Stimulated activated CD4-positive, alpha-beta T cell treated with anti-CD3 and anti-CD28 coated beads, TNF-alpha, amount 100 ng/mL, for 48 hours (primary cell): Measurements from ENCODE around the gene KLHDC7B.

Experiments used
- DNase-seq, 3 donors: peaks; one replicate each; pipeline ENCODE4 v3.0.0-alpha.2; 2020; ENCODE audit warnings: low read depth in 3 of 3

Gene KLHDC7B

DNA sequence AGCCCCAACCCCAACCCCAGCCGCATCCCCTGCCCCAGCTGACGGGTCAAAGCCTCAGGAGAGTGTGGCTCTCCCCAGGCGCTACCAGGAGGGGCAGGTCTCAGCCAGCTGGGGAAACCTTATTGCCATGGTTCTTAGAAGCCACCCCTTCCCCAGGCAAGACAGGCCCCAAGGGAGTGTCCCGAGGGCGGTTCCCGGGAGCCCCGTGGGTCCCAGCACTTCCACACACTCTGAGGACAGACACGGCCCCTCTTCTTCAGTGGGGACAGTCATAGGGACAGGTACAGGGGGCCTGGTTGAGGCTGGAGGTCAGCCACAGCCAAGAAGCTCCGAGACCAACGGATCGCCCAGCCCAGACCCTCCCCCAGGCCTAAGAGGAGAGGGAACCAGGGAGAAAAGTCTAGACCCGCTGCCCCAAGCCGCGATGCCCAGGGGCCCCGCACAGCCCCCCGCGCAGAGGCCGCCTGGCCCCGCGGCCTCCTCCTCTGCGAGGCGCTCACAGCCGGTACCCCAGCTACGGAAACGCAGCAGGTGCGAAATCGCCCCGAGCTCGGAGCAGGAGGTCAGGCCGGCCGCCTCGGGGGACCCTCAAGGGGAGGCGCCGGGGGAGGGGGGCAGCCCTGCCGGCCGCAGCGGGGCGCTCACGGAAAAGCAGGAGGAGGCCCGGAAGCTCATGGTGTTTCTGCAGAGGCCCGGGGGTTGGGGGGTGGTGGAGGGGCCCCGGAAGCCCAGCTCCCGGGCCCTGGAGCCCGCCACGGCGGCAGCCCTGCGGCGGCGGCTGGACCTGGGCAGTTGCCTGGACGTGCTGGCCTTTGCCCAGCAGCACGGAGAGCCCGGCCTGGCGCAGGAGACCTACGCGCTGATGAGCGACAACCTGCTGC is 2.6 kb downstream of the KLHDC7B start:
- no peak for DNase-seq

DNA sequence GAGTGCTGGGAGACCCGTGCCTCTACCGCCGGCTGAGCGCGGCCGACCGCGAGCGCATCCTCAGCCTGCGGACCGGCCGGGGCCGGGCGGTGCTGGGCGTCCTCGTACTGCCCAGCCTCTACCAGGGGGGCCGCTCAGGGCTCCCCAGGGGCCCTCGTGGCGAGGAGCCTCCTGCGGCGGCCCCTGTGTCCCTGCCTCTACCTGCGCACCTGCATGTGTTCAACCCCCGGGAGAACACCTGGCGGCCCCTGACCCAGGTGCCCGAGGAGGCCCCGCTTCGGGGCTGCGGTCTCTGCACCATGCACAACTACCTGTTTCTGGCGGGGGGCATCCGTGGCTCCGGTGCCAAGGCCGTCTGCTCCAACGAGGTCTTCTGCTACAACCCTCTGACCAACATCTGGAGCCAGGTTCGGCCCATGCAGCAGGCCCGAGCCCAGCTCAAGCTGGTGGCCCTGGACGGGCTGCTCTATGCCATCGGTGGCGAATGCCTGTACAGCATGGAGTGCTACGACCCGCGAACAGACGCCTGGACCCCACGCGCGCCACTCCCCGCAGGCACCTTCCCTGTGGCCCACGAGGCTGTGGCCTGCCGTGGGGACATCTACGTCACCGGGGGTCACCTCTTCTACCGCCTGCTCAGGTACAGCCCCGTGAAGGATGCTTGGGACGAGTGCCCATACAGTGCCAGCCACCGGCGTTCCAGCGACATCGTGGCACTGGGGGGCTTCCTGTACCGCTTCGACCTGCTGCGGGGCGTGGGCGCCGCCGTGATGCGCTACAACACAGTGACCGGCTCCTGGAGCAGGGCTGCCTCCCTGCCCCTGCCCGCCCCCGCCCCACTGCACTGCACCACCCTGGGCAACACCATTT is 3.5 kb downstream of the KLHDC7B start:
- no peak for DNase-seq

DNA sequence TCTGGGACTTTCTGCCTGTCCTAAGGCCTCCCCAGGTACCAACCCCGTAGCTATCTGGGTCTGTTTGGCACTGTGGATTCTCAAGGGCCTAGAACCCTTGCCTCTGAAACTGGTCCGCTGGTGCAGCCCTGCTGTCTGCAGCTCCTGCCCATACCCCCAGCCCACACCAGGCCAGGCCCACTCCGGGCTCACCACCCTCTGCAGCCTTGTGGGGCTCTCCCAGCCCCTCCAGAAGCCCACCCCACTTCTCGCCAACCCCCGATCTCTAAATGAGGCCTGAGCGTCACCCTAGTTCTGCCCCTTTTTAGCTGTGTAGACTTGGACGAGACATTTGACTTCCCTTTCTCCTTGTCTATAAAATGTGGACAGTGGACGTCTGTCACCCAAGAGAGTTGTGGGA is 4.7 kb downstream of the KLHDC7B start:
- no peak for DNase-seq

DNA sequence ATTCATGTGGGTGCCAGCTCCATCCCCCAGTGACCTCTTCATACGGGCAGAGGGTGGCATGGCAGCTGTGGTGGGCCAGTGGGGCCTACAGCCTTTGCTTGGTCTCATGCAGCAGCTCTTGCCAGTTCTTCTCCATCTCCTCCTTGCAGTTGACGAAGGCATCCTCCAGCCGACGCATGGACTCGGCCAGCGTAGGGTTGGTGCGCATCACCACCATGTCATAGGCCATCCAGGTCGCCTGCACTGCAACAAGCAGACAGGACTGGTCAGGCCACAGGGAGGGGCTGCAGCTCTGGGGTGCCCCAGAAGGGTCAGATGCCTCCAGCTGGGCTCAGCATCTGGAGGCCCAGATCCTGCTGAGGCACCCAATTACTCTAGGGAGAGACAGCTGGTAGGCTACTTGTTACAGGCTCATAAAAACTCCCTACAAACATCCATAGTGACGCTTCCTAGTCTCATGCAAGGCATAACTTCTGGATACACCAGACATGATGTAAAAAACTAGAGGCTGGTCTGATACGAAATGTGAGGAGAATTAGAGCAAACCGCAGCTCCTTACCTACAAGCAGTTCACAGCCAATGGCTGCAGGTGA is 5.6 kb downstream of the KLHDC7B start:
- no peak for DNase-seq

DNA sequence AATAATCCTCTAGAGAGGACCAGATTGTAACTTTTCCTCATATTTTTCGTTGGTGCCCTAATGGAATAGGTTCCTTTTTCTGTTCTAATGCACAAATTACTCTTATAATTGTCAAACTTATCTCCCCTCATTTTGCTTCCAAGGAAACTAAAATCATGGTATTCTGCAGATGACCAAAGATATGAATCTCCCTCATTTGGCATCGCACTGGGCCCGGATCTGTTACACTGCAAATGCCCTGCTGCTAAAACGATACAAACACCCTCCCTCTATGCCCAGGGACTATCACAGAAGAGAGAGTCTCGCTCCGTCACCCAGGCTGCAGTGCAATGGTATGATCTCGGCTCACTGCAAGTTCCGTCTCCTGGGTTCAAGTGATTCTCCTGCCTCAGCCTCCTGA is 7.6 kb downstream of the KLHDC7B start:
- DNase-seq, result no peak

DNA sequence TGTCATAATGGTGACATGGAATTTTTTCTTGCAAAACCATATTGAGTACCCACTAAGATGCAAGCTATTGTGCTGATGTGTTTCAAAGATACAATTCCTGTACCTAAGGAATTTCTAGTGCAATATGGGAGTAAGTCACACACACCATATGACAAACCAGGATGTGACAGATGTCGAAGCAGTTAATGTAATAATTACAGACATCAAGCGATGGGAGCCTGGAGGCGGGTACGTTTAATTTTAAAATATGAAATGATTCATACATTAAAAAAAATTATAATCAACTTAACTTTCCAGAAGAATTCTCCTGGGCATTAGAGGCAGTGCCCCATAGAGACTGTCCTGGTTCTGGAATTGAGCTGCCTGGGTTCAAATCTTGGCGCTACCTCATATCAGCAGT is 11.0 kb downstream of the KLHDC7B start:
- no peak for DNase-seq

DNA sequence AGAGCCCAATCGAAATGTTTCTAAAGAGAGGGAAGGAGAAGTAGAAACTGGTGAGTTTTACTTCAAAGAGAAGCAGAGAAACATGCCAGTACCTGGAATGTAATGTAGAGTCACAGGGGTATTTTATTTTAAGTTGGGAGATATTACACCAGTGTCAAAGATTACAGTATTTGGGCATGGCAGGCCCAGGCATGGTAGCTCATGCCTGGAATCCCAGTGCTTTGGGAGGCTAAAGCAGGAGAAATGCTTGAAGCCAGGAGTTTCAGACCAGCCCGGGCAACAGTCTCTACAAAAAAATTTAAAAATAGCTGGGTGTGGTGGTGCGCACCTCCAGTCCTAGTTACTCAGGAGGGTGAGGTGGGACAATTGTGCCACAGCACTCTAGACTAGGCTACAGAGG is 14.3 kb downstream of the KLHDC7B start:
- DNase-seq, result no peak

DNA sequence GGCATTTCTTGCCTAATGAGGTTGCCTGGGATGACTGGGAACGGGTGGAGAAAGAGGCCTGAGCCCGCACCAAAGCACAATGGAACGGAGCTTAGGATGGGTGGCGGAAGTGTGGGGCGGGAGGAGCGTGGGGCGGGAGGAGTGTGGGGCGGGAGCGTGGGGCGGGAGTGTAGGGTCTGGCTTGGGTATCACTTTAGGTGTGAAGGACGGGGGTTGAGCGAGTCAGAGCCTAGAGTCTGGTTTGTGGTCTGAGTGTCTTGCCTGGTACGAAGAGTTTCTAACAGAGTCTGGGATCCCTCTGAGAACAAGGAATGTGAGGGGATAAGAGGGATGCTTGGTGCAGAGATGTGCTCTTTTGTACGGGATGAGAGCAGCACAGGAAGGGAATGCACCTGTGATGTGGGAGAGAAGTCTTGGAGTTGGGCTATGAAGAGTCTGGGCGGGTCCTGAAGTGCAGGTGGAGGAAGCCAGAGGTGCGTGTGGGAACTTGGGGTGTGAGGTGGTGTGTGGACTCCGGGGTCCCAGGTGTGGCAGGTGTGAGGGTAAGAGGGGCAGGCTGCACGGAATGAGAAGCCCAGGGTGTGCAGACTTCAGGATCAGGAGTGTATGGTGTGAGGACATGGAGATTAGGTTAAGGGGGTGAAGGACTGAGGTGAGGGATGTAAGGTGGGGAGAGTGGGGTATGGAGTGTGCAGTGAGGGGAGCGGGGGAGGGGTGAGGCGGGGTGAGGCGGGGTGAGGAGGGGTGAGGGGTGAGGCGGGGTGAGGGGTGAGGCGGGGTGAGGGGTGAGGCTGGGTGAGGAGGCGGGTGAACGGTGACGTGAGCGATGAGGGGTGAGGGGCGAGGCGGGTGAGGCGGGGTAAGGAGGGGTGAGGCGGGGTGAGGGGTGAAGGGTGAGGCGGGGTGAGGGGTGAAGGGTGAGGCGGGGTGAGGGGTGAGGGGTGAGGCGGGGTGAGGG is 16.0 kb downstream of the KLHDC7B start:
- no peak for DNase-seq

DNA sequence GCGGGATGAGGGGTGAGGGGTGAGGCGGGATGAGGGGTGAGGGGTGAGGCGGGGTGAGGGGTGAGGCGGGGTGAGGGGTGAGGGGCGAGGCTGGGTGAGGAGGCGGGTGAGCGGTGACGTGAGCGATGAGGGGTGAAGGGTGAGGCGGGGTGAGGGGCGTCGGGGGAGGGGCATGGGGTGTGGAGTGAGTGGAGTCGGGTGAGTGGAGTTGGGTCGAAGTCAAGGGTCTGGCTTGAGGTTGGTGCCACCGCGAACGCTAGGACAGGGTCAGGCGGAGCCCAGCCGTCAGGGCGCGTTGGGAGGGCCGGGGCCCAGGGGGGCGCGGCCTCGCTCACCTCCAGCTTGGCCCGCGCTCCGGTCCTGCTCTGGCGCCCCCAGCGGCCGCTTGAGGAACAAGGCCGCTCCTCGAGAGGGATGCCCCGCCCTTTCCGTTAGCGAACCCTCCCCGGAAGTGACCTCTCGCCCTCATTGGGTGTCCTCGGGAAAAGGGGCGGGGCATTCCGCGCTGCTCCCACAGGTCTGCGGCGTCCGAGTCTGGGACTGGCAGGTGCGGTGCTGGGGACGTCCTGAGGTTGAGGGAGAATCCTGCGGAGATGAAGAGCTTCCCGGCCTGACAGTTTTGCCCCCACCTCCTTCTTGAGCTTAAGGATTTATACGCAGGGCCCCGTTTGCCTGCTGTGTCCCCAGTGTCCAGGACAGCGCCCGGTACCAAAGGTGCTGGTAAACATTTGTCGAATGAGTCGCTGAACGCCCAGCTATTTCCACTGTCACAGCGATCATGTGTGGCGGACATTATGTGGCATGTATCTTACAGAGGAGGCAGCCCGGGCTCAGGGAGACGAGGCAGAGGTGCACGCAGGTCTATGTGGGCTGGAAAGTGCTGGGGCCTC is 17.1 kb downstream of the KLHDC7B start, which contains the start of gene SYCE3:
Gene SYCE3 (minus strand): TSS at position 397 of the 890 bp plus-strand sequence. CDS start 6,514 bp downstream, outside the sequence.
- DNase-seq, result peak; percentile 95 to 98 (median 97)

DNA sequence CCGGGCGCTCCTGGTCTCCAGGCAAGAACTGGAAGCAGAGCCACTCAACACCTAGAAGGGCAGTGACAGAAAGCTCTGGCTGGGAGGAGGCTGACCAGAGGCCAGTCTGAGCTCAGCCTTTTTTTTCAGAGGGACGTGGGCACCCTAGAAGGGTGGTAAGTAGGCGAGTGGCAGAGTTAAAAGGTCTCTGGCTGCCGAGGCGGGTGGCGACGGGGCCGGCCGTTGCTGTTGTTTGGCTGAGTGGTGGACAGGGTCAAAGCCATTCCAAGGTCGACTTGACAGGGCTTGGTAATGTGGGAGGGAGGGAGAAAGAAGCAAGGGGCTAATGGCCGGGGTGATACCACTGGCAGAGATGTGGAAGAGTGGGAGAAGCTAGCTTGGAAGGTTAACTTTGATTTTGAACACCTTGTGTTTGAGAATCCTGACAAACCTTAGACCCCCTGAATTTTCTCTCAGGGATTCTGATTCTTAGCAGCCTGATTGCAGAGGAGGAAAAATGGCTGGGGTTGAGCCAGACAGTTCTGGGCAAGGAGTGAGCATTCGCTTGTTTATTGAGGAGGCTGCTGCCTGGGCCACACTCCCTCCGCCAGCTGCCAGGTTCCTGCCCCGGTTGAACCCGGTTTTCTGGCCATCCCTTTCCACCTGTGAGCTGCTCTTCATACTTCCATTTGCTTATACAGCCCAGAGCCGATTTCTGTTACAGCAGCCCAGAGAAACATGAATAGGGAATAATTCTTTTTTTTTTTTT is 17.9 kb downstream of the KLHDC7B start:
- no peak for DNase-seq

DNA sequence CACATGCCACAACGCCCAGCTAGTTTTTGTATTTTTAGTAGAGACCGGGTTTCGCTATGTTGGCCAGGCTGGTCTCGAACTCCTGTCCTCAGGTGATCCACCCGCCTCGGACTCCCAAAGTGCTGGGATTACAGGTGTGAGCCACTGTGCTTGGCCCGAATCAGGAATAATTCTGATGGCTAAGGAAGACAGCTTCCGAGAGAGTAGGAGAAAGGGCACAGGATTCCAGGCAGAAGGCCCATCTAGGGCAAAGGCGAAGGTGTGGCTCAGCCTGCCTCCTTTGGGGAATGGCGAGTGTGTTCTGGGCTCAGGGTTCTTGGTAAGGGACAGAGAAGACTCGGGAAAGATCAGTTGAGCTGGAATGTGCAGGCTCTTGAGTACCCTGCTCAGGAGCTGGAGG is 18.6 kb downstream of the KLHDC7B start:
- no peak for DNase-seq

DNA sequence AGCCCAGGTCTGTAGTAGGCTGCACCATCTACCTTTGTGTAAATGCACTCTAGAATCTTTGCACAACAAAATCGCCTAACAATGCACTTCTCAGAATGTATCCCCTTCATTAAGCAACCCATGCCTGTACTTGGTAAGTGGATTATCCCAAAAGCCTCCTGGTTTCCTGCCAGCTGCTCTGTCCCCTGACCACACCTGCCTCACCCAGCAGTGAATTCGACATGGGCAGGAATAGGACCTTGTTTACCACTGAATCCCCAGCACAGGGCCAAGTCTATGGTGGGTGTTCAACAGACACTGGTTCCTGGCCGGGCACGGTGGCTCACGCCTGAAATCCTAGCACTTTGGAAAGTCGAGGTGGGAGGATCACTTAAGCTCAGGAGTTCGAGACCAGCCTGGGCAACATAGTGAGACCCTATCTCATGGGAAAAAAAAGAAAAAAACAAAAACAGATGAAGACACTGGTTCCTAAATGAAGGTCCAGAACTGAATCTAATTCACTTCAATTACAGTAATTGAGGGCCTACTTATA is 22.1 kb downstream of the KLHDC7B start:
- no peak for DNase-seq

DNA sequence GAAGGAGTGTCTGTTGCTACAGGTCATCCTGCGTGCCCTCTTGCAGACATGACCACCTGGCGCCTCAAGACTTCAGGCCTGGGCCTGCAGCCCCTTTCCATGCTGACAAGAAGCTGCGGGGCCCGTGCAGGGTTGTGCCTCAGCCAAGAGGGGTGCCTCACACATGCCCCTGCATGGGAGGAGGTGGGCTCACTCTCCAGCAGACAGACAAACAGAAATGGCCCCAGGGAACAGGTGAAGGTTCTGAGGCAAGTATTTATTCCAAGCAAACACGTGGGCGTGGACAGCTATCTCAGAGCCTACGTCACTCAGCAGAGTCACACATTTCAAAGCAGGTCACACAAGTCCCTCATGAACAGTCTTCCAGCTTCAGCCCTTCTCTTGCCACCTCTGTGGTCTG is 22.9 kb downstream of the KLHDC7B start:
- no peak for DNase-seq

DNA sequence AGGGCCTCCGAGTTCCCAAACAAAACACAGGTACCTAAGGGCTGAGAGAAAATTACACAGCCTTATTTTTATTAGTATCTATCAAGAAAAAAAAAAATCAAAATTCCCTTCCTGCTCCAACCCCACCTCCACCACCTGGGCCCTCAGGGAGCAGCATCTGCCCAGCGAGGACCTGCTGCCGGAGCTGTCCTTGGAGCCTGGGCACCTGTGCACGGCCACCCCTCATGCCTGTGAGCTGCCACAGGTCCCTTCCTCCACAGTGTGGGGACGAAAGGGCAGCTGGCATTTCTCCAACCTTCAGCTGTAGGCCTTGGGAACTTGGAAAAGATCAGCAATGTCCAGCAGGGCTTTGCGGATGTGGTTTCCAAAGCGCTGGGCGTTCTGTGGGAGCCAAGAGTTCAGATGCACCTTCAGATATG is 23.4 kb downstream of the KLHDC7B start:
- no peak for DNase-seq

DNA sequence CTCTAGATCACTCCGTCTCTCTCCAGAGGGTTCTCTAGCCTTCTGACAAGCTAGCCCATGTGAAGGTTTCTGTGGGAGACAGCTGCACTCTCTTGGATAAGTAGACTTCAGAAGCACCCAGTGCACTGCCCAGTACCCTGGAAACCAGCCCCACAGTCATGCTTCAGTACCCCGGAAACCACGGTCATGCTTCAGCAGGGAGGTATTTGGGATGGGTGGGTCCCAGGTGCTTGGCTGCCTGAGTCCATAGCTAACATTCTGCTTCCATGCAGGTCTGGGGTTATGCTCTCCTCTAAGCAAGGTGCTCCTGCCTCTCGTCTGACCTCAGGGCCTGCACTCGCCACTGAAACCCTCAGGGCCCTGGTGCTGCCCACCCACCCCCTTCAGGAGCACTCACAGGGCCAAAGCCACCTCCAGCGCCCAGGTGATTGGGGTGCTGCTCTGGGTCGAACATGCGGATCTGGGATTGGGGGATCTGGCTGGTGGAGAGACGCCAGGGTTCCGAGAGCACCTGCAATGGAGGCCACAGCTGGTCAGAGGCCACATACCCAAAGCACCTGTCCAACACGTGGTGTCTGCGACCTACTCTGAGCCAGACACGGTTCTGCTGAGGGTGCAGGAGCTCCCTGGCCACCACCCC is 24.3 kb downstream of the KLHDC7B start:
- DNase-seq, result no peak

DNA sequence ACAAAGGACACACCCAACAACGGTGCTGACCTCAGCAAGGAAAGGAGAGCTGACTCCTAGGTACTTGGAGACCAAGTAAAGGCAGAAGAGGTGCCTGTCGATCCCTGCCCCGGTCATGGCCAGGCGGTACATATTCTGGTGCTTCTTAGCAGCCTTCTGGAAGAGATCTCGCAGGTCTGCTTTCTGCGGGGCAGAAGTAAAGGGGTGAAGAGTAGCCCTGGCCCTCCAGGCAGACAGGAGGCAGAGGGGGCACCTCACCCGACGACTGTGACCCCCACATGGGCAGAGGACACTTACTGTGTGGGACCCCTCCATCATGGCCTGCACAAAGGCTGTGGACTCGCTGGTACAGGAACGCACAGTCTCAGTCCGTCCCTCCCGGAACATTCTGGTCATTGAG is 25.2 kb downstream of the KLHDC7B start:
- DNase-seq, result no peak

DNA sequence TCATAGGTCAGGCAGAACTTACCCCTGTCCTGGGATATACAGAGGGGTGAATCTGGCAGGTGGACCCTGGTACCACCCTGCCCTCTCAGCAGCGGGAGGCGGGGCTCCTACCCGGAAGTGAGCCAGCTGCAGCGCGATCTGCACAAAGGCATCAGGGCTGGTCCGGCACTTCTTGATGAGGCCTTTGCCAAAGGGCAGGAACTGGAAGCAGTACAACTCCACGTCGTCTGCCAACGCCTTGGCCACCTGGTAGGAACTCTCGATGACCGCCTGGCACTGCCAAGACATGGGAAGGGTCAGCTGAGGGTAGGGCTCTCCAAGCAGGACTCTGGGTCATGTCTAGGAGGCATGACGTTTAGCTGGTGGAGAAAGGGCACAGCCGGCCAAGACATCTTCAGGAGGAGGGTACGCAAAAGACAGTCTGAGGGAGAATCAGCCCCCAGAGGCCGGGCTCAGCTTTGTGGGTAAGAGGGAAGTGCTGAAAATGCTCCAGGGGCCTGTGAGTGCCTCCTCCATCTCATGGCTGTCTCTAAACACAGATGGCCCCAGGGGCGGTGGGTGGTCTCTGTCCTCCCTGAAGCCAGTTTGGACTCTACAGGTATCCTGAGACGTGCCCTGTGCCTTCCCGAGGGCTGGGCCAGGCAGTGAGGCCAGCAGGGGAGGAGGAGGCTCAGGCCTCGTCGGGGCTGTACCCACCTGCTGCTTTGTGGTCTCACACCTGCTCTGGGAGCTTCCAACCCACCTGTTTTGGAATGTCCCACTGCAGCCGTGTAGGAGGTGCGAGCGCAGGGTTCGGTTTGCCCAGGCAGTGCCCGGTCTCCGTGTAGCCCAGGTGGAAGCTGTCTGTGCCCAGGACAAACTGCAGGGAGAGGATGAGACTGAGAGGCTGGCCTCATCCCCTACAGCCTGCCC is 25.8 kb downstream of the KLHDC7B start:
- DNase-seq, result no peak

DNA sequence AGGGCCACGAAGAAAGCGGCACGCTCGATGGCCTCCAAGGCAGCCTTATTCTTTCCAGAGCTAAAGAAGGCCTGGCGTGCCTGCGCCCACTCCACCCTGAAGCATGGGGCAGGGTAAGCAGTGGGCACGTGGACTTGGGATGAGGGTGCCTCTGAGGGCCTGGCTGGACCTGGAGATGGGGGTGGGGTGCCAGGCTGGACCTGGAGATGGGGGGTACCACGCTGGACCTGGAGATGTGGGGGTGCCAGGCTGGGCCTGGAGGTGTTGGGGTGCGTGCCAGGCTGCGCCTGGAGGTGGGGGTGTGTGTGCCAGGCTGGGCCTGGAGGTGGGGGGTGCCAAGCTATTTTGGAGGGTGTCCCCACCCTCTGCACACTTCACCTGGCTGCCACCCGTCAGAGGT is 27.3 kb downstream of the KLHDC7B start:
- DNase-seq, result no peak
